ENCODE results near the gene PAQR9.

PAQR9 gene

DNA sequence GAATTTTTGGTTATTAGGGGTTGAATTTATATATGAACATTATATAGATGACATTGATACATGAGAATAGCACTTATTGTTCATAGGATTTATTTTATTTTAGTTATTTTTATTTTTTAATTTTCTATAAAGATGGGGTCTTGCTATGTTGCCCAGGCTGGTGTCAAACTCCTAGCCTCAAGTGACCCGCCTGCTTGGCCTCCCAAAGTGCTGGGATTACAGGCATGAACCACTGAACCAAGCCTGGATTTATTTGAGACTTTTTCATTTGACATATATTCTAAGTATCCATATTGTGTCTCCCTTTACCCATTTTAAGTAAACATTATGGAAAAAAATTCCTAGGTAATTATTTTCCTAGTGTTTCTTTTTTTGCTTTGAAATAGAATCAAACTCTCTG is 12.5 kb downstream of the PAQR9 start:
- no peak for DNase-seq

DNA sequence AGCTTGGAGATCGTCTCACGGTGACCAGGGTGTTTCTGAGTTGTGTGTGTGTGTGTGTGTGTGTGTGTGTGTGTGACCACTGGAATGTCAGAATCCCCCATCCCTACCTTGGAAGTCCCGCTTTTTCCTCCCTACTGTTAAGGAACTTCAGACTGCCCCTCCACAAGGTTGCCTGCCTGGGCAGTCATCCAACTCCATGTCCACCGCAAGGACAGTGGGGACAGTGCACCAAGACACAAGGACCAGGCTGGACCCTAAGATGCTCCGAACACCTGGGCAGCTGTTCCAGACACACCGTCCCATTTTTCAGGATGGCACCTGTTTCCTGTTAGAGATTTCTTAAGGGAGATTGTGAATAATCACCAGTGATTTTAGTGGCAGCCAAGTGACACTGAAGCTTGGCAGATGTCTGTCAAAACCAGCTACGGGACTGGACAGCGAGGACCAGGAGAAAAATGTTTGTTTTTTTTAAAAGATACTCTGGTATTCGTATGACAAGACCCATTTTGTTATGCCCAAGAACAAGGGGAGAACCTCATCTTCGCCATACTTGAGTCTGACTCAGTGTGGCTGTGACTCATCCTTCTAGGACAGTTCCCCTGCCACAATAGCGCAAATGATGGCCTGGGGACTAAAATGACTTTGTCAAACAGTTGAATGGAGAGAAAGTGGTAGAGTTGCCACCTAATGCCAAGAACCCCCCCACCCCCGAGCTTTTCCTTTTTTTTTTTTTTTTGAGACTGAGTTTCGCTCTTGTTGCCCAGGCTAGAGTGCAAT is 15.5 kb downstream of the PAQR9 start:
- peak; percentile 54 to 66 (median 57) for DNase-seq

DNA sequence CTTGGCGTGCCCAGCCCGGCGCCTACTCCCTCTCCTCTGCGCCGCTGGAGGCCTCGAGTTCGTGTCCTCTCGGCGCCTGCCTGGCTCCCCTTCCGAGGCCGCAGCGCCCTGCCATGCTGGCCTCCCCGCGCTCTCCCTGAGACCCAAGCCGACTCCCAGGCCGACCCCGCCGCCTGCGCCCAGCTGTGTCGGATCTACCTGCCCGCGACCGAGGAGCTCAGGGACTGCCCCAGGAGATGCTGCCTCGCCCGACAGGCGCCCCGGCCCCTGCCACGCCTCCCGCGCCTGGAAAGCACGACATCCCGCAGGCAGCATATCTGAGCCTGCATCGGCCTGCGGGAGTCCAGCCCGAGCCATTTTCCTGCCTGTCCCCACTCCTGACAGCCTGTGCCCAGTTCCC is 16.1 kb downstream of the PAQR9 start:
- DNase-seq, result no peak

DNA sequence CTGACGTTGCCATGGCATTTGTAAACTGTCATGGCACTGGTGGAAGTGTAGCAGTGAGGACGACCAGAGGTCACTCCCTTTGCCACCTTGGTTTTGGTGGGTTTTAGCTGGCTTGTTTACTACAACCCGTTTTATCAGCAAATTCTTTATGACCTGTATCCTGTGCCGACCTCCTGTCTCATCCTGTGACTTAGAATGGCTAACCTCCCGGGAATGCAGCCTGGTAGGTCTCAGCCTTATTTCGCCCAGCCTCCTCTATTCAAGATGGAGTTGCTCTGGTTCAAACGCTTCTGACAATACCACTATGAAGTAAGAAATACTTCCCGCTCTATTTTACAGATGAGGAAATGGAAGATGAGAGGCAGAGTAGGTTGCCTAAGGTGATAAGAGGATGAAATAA is 16.6 kb downstream of the PAQR9 start:
- no peak for DNase-seq

DNA sequence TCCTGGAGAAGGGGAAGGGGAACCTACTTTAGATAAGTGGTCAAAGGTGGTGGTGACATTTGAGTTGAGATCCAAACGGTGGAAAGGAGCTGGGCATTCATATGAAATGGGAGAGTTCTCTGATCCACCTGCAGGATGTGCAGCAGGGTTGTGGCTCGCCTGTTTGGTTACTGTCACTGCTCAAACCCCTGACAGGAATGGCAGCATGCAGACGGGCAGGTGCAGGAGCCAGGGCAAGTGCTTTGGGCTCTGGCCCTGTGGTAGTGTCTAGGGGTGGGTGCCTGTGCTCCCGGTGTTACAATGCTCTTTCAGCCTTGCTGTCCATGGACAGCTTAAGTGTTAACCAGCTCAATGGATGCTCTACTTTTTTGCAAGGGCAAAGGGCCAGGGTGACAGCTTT is 18.5 kb downstream of the PAQR9 start:
- no peak for DNase-seq

DNA sequence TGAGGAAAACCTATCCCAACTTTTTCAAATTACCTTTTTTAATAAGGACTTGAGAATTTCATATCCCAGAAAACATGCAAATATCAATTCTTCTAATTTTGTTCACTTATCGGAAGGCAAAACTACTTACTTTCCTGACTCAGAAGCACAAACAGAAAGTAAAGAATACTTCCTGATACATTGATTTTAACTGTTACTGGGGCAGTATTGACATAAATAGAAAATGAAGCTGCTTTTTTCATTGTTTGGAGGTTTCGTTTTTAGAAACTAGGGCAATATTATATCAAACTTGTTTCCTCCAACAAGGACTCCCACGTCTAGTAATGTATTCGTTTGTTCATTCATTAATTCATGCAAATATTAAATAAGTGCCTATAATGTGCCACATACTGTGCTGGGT is 19.1 kb downstream of the PAQR9 start:
- no peak for DNase-seq

DNA sequence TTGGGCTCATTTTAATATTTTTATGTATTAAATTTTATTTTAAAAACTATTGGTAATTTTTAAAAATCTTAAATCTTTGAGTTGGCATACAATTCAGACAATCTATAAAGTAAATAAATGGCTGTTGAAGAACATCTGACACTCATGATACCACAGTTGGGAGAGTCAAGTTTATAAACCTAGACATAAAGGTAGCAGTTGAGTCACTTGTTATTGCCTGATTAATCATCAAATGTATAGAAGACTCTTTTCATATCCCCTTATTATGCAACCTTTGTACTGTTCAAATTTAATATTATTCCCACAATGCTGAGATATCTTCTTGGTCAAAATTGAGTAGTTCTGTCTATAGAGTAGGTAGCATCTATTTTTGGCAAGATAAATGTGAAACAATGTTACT is 19.6 kb downstream of the PAQR9 start:
- DNase-seq, result no peak

DNA sequence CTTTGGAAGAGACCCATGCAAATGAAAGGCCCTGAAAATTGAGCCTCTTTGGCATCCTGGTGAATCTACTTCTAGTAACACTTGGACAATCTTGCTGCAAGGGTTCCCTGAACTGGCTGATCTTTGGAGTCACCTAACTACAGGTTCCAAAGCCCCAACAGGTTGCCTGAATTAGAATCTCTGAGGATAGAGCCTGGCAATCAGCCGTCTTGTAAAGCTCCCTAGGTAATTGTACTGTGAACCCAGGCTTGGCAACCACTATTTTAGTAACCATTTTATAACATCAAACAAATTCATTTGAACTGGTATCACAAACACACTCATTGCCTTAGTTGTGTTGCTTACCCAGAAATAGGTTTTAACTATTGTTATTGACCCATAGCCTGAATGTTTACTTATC is 20.1 kb downstream of the PAQR9 start:
- DNase-seq, result no peak

DNA sequence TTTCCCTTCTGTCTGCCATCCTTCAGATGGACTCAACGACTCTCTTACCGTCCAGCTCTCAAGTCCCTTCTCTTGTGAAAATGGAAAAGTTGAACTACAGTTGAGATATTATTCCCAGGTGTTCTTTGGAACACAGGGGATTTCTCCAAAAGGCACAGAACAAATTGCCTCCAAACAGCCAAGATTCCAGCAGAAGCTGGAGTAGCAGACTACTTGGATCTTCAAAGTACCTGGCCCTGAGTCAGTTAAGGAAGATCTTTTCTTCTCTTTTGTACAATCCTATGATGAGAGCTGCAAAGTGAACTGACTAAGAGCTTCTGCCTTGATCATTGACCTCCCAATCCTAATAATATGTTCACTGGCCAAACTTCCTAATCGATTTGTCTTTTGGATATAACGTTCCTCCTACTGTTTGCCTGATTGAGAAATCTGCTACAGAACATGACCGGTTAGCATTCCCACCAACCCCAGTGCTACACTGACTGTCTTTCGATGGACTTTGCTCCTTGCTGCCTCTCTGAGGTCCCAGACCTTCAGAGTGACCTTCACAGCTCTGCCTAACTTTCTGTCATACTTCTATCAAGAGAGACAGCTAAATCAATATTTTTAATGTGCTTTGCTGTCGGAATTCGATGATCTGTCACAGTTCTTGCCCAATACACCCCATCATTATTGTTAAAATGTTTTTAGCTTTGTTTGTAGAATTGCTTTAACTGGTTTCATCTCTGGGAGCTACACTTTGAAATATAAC is 21.9 kb downstream of the PAQR9 start:
- DNase-seq, result no peak

DNA sequence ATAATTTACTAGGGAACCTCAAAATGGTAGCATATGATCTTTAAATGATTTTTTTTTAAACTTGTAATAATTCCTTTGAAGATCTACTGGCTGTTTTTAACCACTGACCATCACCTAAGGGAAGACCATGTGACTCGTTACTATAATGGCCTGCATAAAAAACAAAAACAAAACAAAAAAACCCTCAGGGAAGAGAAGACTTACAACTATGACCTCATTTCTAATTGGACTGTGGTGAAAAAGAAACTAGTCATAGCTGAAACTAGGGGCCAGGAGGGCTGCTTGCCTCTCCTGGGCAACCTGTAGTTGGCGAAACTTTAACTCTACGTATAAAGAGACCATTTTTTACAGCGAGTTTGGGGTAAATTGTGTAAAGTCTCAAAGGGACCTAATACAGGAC is 23.0 kb downstream of the PAQR9 start:
- no peak for DNase-seq

DNA sequence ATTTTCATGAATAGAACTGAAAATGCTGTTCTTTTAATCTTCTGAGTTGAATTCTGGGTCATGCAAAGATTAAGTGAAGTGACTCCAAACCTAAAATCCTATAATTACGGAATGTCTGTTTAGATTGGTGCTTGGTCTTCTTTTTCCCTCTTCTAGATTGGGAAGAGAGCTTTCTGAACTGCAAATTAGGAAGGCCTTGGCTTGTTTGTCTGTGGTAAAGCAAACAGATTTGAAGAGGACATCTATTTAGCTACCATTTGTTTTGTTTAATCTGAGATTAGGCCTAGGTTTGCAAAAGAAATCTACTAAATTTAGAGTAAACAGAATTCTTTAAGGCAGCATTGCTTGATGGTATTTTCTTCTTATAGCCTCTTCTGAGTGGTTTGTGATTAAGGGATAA is 23.5 kb downstream of the PAQR9 start:
- no peak for DNase-seq

DNA sequence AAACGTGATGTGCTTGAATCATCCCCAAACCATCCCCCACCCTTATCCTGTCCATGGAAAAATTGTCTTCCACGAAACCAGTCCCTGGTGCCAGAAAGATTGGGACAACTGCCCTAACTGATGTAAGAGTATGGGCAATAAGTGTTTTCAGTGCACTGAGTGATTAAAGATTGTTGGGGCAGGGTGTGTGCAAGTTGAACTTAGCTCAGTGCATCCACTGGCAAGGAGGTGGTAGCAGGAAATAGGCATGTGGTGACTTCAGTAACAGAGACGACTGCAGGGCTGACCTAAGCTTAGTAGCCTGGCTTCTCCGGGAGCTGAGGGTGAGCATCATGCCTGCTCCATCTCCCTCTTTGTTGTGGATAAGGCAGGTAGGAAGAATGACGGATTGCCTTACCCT is 27.5 kb downstream of the PAQR9 start:
- no peak for DNase-seq

DNA sequence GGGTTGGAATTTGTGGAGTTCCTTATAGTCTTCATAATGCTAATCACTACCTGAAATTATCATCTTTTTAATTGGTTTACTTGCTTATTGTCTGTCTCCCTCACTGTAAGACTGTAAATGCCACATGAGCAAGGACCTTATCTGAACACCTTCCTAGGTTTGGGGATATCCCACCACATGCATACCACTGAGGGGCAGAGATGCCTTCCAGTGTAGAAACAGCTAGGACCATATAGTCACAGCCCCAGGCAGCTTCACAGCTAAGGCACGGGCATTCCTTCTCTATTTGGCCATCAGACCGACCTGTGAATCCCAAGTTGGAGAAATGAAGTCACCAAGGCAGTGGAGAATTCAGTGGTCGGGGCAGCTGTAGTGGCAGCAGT is 28.6 kb downstream of the PAQR9 start:
- DNase-seq, result no peak

DNA sequence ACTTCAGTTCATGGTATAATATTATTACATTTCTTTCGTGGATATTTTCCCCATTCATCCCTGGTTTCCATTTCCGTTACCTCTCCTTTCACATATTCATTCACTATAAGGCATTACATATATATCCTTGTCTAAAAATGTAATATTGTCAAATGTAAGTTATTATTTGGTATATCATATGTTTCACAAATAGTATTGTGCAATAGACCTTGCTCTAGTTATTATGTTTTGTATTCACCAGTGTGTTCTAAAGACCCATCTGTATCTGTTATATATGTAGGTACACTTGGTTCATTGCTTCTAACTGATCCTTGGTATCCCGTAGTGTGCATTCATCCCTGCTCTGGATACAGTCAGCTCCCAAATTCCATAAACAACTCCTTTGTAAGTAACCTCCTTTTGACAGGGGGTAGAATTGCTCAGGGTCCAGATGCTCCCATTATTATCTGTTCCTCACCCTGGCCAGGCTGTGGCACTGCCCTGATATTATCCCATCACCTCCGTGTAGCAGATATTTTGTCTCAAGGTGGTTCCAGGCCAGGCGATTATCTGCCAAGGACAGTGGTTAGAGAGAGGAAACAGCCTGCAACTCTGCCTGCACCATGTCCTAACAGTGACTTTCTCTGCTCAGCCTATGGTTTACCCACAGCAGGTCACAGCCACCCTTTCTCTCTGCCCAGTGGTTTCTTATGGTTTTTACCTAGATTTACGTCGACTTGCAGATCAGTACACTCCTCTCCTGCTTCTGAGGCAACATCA is 29.2 kb downstream of the PAQR9 start:
- no peak for DNase-seq

DNA sequence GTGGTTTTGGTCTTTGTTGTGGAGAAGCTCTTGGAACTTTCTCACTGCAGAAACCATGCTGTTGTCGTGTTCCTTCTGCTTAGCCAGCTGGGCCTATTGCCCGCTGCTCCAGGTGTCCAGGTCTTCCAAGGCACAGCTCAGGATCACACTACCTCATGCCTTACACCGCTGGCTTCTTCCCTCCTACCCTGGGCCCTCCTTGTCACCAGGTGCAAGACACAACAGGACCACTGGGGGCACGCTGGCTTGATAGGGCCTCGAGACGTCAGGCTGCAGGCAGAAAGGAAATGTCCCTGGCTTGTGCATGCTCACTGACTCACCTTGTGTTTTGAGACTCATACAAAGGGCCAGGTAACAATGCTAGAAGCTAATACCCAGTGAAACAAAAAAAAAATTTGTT is 32.3 kb downstream of the PAQR9 start:
- DNase-seq, result peak in 1 of 3 donors; percentile 5

DNA sequence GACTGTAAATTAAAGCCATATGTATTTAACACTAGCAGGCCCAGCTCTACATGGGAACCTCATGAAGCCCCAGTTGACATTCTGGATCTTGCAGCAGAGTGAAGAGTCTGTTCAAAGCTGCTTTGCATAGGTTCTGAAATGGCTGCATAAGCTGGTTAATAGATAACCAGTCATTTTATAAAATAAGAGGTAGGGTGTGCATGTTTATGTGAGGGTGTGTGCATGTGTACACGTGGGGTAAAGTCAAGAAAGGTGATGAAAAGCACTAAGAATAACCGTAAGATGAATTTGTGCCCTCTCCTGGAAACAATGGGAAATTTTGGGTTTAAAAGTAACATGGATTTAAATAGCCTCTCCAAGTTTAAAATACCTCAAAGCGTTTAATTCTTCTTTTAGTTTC is 33.0 kb downstream of the PAQR9 start:
- DNase-seq, result no peak

DNA sequence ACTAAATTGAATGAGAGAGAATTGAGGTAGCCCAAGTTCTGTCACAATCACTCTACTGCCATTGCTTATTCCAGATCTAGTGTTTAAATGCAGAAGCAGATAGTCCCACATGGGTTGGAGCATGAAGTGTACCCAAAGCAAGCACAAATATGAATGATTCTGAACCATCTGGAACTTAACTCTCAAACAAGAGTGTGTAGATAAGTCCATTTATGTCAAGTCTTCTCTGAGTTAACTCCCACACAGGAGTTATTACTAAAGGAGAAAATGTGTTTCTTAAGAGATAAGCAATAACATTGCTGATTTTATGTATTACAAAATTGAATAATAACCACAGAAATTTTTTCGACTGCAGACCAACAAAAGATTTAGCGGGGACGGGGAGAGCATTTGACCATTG is 33.6 kb downstream of the PAQR9 start:
- no peak for DNase-seq

DNA sequence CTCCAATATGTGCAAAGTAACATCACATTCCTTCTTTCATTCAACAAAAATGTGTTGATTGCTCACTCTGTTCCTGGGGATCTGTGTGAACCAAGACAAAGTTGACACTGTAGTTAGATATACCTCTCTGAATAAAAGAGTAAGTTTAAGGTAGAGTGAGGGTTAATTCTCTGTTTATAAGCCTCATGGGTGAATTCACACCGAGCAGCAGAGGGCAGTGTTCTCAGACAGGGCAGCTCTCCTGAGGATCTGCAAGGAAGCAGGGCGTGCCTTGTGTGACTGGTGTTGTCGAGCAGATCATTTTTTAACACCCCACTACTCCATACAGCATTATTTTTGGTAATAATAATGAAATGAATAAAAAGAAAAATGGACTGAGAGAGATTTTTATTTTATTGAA is 34.4 kb downstream of the PAQR9 start:
- DNase-seq, result peak; percentile 81 to 84 (median 84)

DNA sequence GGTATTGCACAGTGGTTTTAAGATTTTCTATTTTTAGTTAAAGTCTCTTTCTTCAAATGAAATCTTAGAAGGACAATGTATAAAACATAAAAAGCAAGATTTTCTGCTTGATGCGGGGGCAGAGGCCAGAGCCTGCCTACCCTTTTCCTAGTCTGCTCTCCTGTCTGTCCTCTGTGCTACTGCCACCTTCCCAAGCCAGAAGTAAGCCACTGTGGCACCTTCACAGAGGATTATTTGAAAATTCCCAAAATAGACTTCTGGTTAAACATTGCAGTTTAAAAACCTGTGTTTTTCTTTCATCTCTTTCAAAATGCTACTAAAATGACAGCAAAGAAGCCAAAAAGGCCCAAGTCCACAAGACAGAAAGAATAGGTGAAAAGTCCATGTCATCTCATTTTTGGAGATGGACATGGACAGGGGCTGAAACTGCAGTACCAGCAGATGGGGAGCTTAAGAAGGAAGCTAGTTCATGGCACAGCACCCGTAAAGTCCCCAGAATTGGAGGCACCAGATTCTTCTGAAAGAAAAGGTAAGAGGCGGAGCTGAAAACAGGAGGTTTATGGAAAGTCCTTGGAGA is 37.0 kb downstream of the PAQR9 start:
- DNase-seq, result no peak

DNA sequence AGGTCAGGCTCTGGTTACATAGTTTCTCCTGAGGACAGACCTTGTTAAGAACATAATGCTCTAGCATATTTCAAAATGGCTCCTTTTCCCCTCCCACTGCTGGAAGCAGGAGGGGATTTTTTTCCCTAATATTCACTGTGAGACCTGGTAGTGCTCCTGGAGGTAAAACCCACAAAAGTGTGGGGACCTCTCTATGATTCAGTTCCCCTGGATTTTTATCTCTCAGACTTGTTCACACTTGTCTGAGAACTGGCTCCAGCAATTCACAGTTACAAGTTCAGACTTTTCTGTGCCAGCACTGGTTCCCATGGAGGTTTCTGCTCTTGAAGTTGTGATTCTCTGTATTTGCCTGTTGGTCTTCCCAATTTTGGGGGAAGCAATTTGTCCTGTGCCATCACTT is 38.3 kb downstream of the PAQR9 start:
- no peak for DNase-seq

DNA sequence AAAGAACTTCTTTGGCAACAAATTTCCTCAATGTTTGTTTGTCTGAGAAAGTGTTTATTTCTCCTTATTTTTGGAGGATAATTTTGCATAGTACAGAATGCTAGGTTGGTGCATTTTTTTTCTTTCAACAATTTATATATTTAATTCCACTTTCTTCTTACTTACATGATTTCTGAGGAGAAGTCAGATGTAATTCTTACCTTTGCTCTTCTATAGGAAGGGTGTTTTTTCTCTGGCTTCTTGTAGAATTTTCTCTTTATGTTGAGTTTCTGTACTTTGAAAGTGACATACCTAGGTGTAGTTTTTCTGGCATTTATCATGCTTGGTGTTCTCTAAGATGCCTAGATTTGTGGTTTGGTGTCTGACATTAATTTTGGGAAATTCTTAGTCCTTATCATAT is 39.8 kb downstream of the PAQR9 start:
- no peak for DNase-seq

DNA sequence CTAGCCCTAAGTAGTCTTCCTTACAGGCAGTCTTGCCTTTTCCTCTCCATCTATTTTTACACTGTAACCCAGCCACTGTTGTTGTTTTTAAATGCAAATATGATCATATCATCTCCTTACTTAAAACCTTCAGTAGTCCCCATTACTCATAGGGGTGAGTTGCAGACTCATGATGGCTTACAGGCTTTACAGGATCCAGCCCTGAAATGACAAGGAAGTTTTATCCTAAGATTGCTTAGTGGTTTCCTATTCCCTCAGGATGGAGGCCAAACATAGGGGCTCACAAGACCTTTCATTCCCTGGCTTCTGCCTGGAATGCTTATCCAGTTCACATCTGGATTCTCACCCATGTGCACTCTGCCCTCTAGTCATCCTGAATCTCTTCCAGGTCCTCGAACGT is 46.9 kb downstream of the PAQR9 start:
- no peak for DNase-seq

DNA sequence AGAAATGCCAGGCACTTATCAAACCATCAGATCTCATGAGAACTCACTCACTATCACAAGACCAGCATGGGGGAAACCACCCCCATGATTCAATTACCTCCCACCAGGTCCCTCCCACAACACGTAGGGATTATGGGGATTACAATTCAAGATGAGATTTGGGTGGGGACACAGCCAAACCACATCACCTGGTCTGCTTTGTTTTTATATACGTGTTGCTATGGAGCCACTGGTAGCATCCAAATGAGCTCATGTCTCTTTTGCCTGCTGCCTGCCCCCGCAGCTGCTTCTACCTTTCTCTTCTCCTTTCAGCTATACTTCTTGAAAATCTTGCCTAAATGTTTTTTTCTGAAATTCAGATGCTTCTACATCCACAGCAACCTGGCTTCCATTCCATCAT is 47.8 kb downstream of the PAQR9 start:
- DNase-seq, result no peak
